M059J (cell line): ENCODE data around the gene AIP. TPM values are rescaled to one million over a fixed set of nuclear protein-coding genes. Genes with fewer than 3 reads are reported as not detected.

Experiments used
- DNase-seq: peaks from one replicate; pipeline ENCODE4 v3.0.0-alpha.2; 2012; ENCODE audit warnings: low read depth
- total RNA-seq: library from RNA; depleted of rRNA; stranded (reverse); fragments of >200 nt; shearing (Covaris generic); gene quantifications from 2 replicates; pipeline ENCODE4 v1.2.3, GENCODE V29; 2014; rRNA removed

Gene AIP
- total RNA-seq, result 65.7 and 81.6 TPM in 2 replicates

DNA sequence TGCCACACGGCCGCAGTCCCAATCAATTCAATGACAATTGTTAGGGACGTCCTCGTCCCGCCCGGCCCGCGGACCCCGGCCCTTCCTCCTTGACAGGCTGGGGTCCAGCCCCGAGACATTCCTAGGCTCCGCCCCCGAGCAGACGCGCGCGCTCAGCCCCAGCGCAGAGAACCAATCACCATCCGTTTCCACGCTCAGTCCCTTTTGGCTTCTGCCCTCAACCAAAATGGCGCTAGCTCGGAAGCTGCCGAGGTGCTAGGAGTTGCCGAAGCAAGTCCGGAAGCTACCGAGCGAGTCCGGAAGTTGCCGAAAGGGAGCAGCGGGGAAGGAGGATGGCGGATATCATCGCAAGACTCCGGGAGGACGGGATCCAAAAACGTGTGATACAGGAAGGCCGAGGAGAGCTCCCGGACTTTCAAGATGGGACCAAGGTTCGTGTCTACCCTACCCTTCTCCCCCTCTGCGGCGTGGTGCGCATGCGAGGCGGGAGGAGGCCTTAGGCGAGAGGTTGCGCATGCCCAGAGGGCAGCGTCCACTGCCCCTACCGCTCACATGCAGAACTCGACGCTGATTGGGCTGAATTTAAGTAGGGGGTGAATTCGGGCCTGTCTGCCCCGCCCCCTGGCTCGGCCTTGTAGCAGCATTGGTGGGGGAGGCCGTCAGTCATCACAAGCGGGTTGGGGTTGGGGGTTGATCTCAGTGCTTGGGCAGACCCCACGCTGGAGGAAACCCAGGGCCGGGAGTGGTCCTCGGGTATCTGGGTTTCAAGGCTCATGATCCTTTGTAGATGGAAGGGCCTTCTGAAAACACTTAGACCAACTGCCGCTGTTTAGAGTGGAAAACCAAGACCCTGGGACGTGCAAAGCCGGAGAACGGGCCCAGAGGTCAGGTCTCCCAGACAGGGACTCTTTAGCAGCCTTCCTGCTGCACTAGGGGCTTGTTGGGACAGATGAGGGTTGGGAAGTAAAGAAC is at the start of gene AIP:
AIP (plus strand) TSS at position 200 of the 972 bp plus-strand sequence; CDS start at position 333, 133 bp downstream.
- DNase-seq, result peak; percentile 98

DNA sequence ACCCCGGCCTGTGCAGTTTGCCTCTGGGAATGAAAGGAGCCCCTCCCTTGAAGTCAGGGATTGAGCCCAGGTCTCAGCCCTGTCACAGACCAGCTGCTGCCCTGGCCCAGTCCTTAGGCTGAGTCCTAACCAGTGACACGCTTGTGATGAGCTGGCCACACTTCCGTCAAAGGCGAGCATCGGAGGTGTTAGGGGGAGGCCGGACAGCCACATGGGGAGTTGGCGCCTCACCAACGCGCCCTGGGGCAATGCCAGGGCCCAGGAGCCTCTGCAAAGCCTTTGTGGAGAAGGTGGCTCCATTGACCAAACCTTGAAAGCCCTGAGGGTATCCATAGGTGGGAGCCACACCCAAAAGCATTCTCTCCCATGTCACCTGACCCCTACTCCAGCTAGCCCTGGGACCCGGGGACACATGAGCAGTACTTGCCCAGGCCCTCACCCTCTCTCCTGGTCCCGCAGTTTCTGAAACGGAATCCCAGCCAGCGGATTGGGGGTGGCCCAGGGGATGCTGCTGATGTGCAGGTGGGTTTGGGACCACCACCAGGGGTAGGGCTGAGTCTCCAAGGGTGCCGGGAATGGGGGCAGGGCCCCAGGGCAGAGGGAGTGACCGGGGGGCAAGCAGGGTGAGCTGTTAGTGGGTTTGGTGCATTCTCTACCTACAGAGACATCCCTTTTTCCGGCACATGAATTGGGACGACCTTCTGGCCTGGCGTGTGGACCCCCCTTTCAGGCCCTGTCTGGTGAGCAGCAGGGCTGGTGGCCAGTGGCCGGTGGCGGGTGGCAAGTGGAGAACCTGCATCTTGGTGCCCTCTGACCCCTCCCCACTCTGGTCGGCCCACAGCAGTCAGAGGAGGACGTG is 49.1 kb upstream of the AIP start:
- peak; percentile 33 for DNase-seq

DNA sequence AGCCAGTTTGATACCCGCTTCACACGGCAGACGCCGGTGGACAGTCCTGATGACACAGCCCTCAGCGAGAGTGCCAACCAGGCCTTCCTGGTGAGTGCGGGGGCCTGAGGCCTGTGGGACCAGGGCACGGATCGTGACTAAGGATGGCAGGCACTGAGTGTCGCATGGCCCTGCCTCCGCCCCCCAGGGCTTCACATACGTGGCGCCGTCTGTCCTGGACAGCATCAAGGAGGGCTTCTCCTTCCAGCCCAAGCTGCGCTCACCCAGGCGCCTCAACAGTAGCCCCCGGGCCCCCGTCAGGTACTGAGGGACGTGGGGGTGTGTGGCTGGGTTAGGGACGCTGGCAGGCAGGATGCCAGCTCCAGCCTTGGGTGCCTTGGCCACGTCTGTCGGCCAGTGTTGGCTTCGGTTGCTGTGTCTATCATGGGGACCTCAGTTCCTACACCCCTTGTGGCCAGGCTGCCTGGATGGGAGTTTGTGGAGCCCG is 48.4 kb upstream of the AIP start:
- DNase-seq, result no peak

DNA sequence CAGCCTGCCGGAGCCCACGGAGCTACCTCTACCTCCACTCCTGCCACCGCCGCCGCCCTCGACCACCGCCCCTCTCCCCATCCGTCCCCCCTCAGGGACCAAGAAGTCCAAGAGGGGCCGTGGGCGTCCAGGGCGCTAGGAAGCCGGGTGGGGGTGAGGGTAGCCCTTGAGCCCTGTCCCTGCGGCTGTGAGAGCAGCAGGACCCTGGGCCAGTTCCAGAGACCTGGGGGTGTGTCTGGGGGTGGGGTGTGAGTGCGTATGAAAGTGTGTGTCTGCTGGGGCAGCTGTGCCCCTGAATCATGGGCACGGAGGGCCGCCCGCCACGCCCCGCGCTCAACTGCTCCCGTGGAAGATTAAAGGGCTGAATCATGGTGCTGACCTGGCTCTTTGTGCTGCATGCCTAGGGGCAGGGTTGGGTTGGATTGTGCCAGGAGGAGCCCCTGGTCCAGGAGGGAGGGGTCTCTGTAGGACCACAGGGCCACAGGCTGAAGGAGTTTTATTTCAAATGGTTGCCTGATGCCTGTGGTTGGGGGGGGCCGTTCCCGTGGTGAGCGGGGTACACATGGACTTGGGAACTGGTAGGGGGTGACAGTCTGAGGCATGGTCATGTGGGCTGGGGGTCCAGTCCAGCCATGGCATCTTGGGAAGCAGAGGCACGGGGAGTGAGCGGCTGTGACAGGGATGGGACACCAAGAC is 47.6 kb upstream of the AIP start:
- peak; percentile 30 for DNase-seq

DNA sequence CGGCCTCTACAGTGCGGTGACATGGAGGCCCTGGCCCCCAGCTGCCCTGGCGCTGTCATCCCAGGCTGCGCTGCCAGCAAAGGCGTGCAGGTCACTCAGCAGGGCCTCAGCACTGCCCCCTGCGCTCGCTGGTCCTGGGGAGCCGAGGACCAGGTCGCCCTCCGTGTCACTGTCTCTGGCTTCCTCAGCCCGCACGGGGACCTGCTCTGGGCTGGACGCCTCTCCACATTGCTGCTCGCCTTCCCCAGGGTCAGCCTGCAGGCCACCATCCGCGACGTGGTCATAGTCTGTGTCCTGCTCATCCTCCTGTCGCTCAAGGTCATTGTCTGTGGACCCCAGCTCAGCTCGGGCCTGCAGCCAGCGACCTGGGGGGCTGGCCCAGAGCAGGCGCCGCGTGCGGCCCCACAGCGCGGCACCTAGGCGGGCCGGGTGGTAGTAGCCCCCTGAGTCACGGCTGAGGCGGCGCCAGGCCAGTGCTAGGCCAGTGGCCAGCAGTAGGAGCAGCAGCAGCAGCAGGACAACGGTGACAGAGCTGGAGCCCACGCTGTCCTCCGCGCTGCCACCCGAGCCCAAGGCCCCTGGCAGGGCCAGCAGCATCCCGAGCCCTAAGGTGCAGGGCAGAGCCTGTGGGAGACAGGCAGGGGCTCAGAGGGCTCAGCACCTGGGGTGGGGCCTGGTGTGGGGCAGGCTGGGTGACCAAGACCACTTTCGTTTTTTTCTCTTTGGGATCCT is 46.9 kb upstream of the AIP start:
- no peak for DNase-seq

DNA sequence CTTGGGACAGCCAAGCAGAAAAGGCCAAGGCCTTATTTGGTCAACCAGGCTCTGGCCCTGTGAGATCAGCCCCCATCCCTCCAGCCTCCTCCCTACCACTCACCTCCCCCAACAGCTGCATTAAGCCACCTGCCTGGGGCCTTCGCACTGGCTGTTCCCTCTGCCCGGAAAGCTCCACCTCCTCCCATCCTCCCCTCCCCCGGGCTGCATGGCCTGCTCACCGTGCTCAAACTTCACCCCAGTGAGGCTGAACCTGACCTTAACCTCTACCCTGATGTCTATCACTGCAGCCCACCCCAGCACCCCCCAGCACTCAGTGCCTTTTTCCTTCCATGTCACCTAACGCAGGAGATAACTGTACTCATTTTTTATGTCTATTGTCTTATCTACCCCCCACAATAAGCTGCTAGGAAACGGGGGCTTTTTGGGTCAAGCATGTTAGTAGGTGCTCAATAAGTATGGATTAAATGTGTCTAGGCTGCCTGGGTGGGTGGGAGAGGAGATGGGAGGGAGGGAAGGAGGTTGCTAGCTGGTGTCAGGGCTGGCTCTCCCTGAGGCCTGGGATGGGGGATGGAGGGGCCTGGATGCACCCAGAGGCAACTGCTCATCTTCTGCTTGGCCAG is 46.3 kb upstream of the AIP start:
- peak; percentile 32 for DNase-seq

DNA sequence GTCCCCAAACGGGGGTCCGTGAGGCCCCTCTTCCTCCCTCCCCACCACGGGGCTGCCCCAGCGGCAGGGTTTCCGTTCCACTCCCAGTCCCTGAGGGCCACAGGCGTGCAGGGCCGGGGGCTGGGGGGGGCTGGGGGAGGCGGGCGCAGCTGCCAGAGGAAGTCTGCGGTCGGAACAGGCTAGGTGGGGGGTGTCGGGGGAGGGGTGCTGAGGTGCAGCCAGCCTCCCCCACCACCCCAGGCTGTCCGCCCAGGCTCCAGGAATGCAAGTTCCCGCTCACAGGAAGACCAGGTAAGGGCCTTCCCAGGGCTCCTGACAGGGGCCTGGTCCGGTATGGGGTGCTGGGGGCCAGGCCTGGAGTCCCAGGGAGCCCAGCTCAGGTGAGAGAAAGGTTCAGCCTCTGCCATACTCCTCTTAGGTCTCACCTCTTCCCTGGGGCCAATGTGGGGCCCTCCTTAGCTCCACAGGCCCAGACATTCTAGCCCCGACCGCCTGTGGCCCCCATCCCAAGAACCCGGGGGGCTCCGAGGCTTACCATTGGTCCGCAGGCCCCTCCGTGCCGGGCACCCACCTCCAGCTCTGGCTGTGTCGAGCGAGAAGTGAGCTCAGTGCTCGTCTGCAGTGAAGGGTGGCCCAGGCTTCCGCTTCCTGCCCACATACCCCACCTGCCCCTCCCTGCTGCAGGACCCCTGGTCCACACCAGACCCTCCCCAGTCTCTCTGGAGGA is 45.6 kb upstream of the AIP start, which contains the start of gene PTPRCAP:
PTPRCAP (minus strand) TSS at position 601 of the 727 bp plus-strand sequence; CDS start at position 538, 63 bp downstream.
- DNase-seq, result no peak

DNA sequence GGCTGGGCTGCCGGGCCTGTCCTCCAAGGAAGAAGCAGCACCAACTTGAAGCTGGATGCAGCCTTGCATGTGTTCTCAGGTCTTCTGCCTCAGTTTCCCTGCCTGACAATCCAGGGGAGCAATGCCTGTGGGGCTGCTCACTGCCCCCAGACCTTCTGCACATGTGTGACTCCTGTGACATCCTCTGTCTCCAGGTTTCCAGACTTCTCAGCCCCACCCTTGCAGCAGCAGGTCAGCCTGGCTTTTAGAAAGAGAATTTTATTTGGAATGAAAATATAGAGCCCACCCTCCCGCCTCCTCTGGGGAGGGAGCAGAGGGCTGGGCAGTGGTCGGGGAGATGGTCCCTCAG is 45.0 kb upstream of the AIP start:
- no peak for DNase-seq

DNA sequence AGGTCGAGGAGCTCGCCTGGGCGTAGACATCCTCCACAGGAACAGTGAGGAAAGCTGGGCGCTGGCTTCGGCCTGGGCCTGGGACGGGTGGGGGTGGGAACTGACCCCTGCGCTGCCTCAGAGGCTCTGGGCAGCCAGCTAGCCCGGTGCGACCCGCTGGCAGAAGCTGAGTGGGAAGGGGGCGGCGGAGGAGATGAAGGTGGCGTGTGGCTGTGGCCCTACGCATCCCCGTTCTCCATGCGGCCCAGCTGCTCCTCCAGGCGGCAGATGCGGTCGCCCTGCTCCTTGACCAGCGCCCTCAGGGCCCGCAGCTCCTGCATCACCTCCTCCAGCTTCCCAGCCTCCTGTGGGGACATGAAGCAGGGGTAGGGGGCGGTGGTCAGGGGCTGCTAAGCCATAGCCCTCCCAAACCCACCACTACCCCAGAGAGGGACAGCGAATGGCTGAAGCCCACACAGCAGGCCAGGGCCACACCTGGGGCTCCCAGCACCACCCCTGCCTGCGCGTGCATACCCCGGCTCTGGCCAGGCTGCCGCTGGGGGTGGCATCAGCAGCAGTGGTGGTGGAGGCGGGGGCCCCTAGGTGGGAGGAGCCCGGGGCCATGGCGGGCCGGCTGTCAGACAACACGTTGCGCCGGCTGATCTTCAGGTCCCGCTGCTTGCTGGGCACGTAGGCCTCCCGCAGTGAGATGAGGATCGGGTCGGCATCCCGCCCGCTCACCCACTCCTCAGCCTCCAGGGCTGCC is 44.5 kb upstream of the AIP start:
- no peak for DNase-seq

DNA sequence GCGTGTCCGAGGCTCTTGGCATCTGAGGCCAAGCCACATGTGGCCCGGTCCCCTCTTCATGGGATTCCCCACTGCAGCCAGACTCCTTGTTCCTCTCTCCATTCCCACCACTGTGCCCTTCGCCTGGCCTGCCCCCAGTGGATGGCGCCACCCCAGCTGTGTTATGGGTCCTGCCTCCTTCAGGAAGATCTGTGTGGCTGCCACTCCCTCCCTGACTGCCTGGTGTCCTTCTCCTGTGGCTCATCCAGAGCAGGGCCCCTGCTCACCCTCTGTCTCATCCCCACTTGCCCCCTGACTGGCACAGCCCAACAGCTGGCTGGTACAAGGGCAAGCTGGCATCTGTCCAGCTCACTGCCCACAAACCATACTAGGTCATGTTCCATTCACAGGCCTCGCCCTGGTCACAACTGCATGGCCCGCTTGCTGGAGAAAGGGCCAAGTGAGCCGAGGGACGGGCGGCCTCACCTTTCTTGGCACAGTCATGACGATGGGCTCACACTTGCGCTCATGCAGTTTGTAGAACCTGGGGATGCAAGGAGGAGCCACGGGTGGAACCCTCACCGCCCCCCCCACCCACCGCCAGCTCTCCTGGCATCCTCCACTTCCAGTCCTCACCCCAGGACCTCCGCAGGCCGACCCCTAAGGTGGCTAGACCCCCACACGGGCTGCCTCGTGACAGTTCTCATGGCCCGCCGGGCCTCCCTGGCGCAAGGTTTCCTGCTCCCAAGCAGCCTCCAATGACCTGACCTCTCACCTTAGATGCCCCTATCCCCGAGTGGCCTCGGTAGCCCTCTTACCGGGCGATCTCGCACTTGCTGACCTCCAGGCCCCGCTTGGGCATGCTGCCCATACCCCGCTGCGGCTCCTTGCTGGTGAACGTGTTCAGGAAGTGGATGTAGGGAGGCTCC is 43.3 kb upstream of the AIP start:
- DNase-seq, result peak; percentile 62

DNA sequence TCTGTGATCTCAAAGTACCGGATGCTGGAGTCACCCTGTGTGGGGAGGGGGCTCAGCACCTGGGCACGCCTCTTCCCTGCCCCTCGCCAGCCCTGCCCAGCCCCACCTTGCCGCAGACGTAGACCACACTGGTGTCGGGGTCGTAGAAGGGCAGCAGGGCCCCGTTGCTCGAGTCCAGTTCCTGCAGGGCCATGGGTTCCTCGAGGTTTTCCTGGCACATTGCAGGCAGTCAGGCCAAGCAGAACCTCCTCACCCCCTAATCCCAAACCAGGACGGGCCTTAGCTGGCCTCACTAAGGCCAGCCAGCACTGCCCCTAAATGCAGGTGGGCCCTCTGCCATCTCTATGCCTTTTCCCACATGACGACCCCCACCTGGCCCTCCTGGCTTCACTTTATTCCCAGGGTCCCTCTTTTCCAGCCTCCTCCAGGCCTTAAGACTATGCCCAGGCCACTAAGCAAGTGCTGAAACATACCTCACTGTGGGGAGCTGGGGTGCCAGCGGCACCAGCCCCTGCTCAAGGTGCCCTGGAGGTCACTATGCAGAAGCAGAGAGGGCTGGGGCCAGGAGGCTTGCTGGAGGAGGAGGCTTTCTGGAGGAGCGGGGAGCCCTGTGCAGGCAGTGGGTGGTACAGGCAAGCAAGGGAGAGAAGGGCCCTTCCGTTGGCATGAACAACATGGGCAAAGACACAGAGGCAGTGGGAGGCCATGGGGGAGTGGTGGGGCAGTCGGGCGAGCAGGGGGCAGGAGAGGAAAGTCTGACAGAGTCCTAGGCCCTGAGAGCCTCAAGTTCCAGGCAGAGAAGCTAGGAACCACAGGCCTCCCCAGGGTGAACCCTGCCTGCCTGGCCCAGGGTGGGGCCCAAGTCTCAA is 42.4 kb upstream of the AIP start:
- DNase-seq, result no peak

DNA sequence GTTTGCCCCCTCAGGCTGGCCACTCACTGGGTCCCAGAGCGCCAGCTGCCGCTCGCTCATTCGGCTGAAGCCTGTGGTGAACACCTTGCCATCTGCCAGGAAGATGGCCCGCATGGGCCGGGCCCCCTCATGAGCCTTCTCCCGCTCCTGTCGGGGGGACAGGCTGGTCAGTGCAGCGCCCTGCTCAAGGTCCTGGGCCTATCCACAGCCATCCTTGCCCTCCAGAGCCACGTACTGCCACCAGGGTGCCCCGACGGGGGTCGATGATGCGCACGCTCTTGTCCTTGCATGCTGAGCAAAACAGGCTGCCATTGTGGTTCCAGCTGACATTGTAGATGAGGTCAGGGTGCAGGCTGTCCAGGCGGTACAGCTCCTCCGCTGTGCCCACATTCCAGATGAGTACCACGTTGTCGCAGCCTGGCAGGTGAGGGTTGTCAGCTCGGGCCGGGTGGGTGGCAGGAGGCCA is 41.7 kb upstream of the AIP start:
- no peak for DNase-seq

DNA sequence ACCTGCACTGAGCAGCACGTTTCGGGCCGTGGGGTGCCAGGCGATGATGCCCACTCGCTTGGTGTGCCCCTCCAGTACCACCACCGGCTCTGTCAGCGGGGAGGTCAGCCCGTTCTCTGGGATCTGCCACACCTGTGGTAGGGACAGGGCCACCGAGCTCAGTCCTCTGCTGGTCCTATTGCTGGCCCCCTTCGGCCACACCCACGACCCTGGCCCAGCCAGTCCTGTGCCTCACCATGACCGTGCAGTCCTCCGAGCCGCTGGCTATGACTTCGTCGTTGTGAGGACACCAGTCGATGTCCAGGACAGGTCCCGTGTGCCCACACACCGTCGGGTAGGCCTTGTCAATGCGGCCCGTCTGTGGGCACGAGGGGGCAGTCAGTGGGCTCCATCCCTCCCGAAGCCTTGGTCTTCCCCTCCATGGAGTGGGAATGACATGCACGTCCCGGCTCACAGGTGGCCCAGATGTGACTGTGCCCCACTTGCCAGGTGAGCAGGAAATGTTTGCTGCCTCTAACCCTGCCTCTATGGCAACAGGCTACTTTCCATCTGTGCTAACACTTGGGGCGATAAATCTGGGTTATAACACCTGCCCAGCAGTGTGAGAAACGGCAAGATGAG is 41.0 kb upstream of the AIP start:
- no peak for DNase-seq

DNA sequence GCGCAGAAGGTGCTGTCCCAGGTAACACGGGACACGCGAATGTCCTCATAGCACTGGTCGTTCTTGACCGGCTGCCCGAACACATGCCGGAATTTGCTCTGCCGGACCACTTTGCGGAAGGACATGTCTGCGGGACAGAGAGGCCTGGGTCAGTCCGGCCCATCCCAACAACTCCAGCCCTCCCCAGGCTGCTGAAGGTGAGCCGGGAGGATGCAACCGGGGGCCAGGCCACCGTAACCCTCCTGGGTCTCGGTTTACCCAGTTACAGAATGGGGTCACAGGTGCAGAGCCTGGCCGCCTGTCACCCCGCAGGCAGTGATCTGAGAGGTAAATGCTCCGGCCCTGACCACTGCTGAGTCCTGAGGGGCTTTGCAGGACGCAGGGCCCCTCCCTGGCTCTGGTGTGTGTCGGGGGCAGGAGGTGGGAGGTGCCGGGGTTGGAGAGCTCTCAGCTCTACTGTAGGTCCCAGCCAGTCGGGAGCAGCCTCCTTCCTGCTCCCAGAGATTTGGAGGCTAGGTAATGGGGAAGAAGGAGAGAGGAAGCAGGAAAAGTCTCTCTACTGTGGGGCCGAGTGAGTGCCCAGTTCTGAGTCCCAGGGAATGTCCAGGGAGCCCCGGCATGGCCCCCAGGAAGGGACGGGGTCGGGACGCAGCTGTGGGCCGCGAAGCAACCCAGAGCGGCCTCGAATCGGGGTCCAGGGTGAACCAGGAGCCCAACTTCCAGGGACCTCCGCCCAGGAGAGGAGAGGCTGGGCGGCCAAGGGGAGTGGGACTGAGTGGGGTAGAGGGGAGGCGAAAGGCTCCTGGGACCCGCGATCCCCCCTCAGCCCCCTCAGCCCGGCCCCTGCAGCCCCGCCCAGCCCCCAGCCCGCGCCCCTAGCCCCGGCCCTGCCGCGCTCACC is 40.1 kb upstream of the AIP start:
- DNase-seq, result no peak

DNA sequence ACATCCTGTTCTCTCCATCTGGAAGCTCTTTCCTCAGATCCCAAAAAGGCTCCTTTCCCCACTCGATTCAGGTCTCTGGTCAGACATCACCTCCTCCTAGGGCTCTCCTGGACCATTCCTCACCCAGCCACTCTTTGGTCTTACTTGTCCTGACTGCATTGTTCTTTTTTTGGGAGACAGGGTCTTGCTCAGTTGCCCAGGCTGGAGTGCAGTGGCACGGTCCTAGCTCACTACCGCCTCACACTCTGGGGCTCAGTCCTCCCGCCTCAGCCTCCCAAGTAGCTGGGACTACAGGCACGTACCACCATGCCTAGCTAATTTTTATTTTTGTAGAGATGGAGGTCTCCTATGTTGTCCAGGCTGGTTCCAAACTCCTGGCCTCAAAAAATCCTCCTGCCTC is 37.3 kb upstream of the AIP start:
- no peak for DNase-seq
